ENCODE results near the gene ZBTB3. TPM values are rescaled to one million over a fixed set of nuclear protein-coding genes. Genes with fewer than 3 reads are reported as not detected.
A peak's percentile ranks its signal among the peaks of the same experiment; 100 is the strongest.
"Not testable (repeated sequence)": the region's sequence is repeated elsewhere in the genome, so short reads cannot be mapped to it uniquely, and the experiment has no call there.

ZBTB3 gene
- total RNA-seq, 2 donors from 2014 or later = 12.2 to 12.4 TPM

GRCh38 chr11:62778441-62778840, 24.5 kb upstream of the ZBTB3 start:
- Mint-ChIP-seq H3K4me3 (no peak overlapping the region), H3K4me1 (ENCODE audit: low read depth) (peaks cover 11% of the 10 kb centered on the region), H3K27ac (no peak overlapping the region), H3K36me3 (ENCODE audit: insufficient read depth in 2 of 2) (peaks cover 0 to 14% of the 10 kb centered on the region in 2 donors), H3K27me3 (ENCODE audit: low read depth) (no peaks in the 10 kb centered on the region), H3K9me3 (no peaks in the 10 kb centered on the region)
- DNase-seq (no peak), ATAC-seq (replicated peaks in 1 of 2) (peak; percentile 10 to 35)

DNA sequence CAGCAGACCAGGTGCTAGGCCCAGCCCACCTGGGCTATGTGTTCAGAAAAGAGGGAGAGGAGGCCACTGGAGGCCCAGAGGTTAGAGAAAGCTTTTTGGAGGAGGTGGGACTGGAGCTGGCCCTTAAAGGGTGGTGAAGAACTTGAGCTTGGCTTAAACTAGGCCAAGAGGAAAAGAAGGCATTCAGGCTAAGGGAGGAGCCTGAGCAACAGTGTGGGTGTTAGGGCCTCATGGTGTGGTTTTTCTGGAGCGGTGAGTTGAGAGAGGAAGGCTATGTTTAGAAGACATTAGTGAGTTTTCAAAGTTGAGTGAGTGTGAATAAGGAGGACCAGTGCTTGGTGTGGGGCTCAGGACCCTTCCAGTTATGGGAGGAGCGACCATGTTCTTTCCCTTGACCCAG, 23.4 kb upstream of the ZBTB3 start:
- H3K36me3 Mint-ChIP-seq (ENCODE audit: insufficient read depth in 2 of 2) = peaks cover 0 to 8% of the 10 kb centered on the region in 2 donors
- peak; percentile 50 to 61 for ATAC-seq (replicated peaks in 1 of 2)
- H3K4me3 Mint-ChIP-seq = peak overlapping the region in 1 of 2 donors; percentile 4
- peaks cover 13% of the 10 kb centered on the region for H3K4me1 Mint-ChIP-seq (ENCODE audit: low read depth)
- H3K9me3 Mint-ChIP-seq = no peaks in the 10 kb centered on the region
- no peaks in the 10 kb centered on the region for H3K27me3 Mint-ChIP-seq (ENCODE audit: low read depth)
- H3K27ac Mint-ChIP-seq = peak overlapping the region; percentile 25
- no peak for DNase-seq

DNA sequence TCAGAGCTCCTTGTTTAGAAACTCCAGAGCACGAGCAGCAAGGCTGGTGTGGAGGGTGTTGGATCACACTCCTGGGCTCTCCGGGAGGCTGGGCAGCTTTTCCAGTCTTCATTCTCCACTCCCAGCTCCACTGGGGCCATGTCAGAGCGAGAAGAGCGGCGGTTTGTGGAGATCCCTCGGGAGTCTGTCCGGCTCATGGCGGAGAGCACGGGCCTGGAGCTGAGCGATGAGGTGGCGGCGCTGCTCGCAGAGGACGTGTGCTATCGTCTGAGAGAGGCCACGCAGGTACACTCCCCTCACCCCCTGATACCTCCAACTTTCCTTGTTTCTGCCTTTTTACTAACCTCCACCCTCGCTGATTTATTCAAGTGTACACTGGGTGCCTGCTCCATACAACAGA, 21.7 kb upstream of the ZBTB3 start:
- Mint-ChIP-seq H3K27me3 (ENCODE audit: low read depth) (no peaks in the 10 kb centered on the region), H3K36me3 (ENCODE audit: insufficient read depth in 2 of 2) (peaks cover 0 to 8% of the 10 kb centered on the region in 2 donors), H3K9me3 (no peaks in the 10 kb centered on the region), H3K4me3 (no peak overlapping the region), H3K27ac (no peak overlapping the region), H3K4me1 (ENCODE audit: low read depth) (peaks cover 28% of the 10 kb centered on the region)
- DNase-seq (no peak), ATAC-seq (replicated peaks in 1 of 2) (no peak)

DNA sequence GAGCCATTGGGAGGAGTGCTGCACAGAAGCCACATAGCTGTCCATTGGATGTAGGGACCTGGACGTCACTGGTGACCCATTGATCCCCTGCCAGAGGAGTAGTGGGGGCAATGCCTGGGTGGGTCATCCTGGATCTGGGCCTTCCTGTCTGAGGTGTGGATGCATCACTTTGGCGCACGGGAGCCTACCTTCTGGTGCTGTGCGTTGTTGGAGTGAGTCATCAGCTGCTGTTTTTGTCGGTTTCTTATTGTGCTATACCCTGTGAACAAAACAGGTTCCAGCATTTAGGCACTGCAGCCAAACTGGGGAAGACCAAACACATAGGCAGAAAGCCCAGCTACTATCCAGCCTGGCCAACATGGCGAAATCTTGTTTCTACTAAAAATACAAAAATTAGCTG, 20.4 kb upstream of the ZBTB3 start:
- DNase-seq = no peak
- no peaks in the 10 kb centered on the region for H3K9me3 Mint-ChIP-seq
- no peak for ATAC-seq (replicated peaks in 1 of 2)
- no peaks in the 10 kb centered on the region for H3K27me3 Mint-ChIP-seq (ENCODE audit: low read depth)
- no peak overlapping the region for H3K27ac Mint-ChIP-seq
- peaks cover 40% of the 10 kb centered on the region for H3K4me1 Mint-ChIP-seq (ENCODE audit: low read depth)
- no peak overlapping the region for H3K4me3 Mint-ChIP-seq
- H3K36me3 Mint-ChIP-seq (ENCODE audit: insufficient read depth in 2 of 2) = peaks cover 0 to 9% of the 10 kb centered on the region in 2 donors

- Mint-ChIP-seq H3K4me1 (ENCODE audit: low read depth) (peaks cover 34% of the 10 kb centered on the region), H3K9me3 (no peaks in the 10 kb centered on the region), H3K27ac (peak within 1 kb of the TSS; percentile 92), H3K27me3 (ENCODE audit: low read depth) (no peaks in the 10 kb centered on the region), H3K36me3 (ENCODE audit: insufficient read depth in 2 of 2) (peaks cover 0 to 7% of the 10 kb centered on the region in 2 donors), H3K4me3 (peak within 1 kb of the TSS; percentile 85 to 92)
- DNase-seq = peak; percentile 94
- peak; percentile 89 to 91 for ATAC-seq (replicated peaks in 1 of 2)
Observed at GRCh38 chr11:62771144-62772021, 17.4 kb upstream of the ZBTB3 start, which contains the start of gene TAF6L. TAF6L (plus strand) TSS chr11:62771396; CDS start chr11:62775784, 4,388 bp downstream.

DNA sequence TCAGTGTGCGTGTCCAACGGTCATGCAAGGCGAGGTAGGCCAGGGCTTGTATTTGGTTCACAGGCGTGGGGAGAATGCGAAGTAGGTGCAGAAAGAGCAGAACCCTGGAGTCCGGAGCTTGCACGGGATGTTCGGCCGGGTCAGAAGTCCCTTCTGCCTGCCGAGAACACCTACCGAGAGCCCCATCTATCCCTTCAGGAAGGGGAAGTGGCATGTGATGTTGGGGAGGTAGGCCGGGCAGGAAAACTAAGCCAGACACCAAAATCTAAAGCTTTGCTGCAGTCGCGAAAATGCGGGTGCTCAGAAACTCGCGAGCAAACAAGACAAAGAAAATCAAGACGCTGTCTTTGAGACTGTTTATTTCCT, 16.8 kb upstream of the ZBTB3 start:
- no peak for ATAC-seq (replicated peaks in 1 of 2)
- no peak for DNase-seq
- H3K4me3 Mint-ChIP-seq = peak overlapping the region; percentile 85 to 92
- H3K4me1 Mint-ChIP-seq (ENCODE audit: low read depth) = peaks cover 34% of the 10 kb centered on the region
- H3K27ac Mint-ChIP-seq = peak overlapping the region; percentile 92
- peaks cover 0 to 11% of the 10 kb centered on the region in 2 donors for H3K36me3 Mint-ChIP-seq (ENCODE audit: insufficient read depth in 2 of 2)
- H3K9me3 Mint-ChIP-seq = no peaks in the 10 kb centered on the region
- no peaks in the 10 kb centered on the region for H3K27me3 Mint-ChIP-seq (ENCODE audit: low read depth)

DNA sequence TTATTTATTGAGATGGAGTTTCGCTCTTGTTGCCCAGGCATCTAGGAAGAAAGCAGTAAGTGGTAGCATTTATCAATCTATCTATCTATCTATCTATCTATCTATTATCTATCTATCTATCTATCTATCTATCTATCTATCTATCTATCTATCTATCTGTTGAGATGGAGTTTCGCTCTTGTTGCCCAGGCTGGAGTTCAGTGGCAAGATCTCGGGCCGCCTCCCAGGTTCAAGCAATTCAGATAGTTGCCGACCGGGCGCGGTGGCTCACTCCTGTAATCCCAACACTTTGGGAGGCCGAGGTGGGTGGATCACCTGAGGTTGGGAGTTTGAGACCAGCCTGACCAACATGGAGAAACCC, 6.9 kb upstream of the ZBTB3 start:
- DNase-seq; H3K27ac Mint-ChIP-seq; H3K9me3 Mint-ChIP-seq; H3K36me3 Mint-ChIP-seq (ENCODE audit: insufficient read depth in 2 of 2); H3K27me3 Mint-ChIP-seq (ENCODE audit: low read depth): not testable (repeated sequence)
- peaks cover 31% of the 10 kb centered on the region for H3K4me1 Mint-ChIP-seq (ENCODE audit: low read depth)
- peak overlapping the region; percentile 89 to 94 for H3K4me3 Mint-ChIP-seq
- ATAC-seq (replicated peaks in 1 of 2) = peak; percentile 2 to 3

DNA sequence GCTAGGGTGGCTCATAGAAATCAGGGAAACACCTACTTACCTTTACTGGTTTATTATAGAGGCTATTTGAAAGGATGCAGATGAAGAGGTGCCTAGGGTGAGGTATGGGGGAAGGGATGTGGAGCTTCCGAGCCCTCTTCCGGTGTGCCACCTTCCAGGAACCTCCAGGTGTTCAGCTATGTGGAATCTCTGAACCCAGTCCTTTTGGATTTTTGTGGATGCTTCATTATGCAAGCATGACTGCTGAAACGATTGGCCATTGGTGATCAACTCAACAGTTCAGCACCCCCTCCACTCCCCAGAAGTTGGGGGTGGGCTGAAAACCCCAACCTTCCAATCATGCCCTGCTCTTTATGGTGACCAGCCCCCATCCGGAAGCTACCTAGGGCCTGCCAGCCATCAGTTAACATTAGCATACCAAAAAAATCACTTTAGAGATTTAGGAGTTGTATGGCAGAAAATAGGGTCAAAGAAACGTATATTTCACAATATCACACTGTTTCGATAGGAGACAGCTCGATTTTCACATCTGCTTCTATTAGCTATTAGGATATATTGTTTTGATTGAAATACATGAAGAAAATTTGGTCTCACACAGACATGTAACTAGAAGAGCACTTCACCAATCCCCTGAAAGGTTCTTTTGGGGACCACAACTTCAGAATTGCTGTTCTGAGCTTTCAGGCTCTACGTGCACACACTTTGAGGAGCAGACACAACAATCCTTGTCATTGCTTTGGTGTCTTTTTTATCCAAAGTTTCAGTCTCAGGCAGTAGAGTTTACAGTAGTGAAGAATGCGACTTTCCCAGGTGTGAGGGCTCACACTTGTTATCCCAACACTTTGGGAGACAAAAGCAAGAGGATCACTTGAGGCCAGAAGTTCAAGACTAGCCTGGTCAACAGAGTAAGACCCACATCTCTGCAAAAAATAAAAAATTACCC, 4.2 kb upstream of the ZBTB3 start:
- Mint-ChIP-seq H3K4me3 (no peak overlapping the region), H3K27ac (no peak overlapping the region)

DNA sequence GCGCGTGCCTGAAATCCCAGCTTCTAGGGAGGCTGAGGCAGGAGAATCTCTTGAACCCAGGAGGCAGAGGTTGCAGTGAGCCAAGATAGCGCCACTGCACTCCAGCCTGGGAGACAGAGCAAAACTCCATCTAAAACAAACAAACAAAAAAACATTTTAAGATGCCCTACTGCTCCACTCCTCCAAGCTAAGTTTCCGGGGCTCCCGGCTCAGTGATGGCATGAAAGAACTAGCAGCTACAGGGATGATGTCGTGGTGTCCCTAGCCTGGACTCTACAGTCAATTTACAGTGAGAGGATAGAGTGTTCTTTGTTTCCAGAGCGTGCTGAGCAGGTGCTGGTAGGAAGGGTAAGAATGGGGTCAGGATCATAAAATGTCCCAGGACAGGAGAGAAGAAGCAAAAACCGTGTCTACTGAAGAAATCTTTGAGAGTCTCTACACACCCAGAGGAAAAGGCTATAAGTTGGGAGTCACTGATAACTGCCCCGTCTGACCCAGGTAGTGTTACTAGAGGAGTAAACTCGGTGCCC, 1.2 kb upstream of the ZBTB3 start:
- no peaks in the 10 kb centered on the region for H3K27me3 Mint-ChIP-seq (ENCODE audit: low read depth)
- peaks cover 19% of the 10 kb centered on the region for H3K4me1 Mint-ChIP-seq (ENCODE audit: low read depth)
- H3K27ac Mint-ChIP-seq = no peak overlapping the region
- H3K9me3 Mint-ChIP-seq = no peaks in the 10 kb centered on the region
- ATAC-seq (replicated peaks in 1 of 2) (no peak), DNase-seq (no peak)
- peaks cover 0 to 2% of the 10 kb centered on the region in 2 donors for H3K36me3 Mint-ChIP-seq (ENCODE audit: insufficient read depth in 2 of 2)
- H3K4me3 Mint-ChIP-seq = peak overlapping the region; percentile 20 to 93

More for the DNA sequence above, 4.2 kb upstream of the ZBTB3 start:
- no peak for DNase-seq
- Mint-ChIP-seq H3K4me1 (ENCODE audit: low read depth) (peaks cover 35% of the 10 kb centered on the region), H3K36me3 (ENCODE audit: insufficient read depth in 2 of 2) (peaks cover 2 to 7% of the 10 kb centered on the region in 2 donors), H3K9me3 (no peaks in the 10 kb centered on the region), H3K27me3 (ENCODE audit: low read depth) (no peaks in the 10 kb centered on the region)
- ATAC-seq (replicated peaks in 1 of 2) = no peak

DNA sequence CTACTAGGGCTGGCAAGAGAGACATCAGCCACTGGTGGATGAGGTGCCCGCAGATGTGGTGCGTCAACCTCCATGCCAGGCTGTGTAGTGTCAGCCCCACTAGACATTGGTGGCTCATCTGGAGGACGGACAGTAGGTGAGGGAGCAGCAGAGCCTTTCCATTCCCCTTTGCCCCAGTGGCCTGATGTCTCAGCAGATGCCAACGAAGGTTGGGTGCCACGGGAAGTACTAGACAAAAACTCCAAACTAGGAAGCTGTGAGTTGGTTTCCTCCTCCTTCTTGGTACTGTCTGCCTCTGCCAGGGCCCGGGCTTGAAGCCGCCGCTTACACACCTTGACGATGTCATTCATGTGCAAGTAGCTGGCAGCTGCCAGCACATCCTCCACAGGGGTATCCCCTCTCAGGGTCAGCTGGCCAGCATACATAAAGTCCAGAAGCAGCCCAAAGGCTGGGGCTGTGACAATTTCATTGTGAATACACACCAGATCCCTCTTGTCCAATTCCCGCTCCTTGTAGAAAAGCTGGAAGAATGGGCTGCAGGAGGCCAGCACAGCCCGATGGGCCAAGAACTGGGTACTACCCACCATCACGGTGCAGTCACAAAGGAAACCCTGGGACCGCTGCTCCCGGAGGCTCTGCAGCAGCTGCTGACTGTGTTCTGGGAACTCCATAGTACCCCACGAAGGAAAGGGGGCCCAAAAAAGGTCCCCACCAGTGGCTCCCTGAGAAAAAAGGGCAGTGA, 795 bp downstream of the ZBTB3 start:
- Mint-ChIP-seq H3K36me3 (ENCODE audit: insufficient read depth in 2 of 2) (peaks cover 0 to 2% of the 10 kb centered on the region in 2 donors), H3K4me1 (ENCODE audit: low read depth) (peaks cover 32% of the 10 kb centered on the region)

DNA sequence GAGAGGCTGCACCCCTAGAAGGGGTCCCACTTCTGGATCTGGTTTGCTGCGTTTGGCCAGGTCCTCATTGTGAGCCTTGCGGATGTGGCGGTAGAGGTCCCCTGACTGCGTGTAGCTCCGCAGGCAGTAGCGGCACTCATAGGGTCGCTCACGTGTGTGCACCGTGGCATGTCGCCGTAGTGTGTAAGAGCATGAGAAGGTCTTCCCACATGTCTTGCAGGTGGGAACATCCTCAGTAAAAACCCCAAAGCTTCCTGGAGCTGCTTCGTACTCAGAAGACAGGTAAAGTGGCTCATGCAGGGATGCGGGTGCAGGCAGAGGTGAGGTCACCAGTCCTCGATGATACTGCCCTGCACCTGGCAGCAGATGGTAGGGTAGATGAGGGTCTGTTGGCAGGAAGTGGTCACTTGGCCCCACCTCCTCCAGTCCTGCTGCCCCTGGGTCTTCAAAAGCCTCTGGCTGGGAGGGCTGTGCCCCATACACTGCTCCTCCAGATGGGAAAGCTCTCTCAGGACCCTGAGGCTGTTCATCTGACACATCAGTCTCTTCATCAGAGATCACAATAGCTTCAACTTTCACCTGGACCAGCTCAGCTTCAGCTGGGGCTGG, 1.7 kb downstream of the ZBTB3 start:
- no peak for ATAC-seq (replicated peaks in 1 of 2)
- Mint-ChIP-seq H3K36me3 (ENCODE audit: insufficient read depth in 2 of 2) (peaks cover 0 to 2% of the 10 kb centered on the region in 2 donors), H3K9me3 (no peaks in the 10 kb centered on the region), H3K27me3 (ENCODE audit: low read depth) (no peaks in the 10 kb centered on the region), H3K4me1 (ENCODE audit: low read depth) (peaks cover 32% of the 10 kb centered on the region), H3K27ac (peak overlapping the region; percentile 44), H3K4me3 (peak overlapping the region; percentile 91 to 93)
- no peak for DNase-seq

More for the DNA sequence above, 795 bp downstream of the ZBTB3 start:
- Mint-ChIP-seq H3K4me3 (peak overlapping the region; percentile 91 to 93), H3K27me3 (ENCODE audit: low read depth) (no peaks in the 10 kb centered on the region), H3K9me3 (no peaks in the 10 kb centered on the region), H3K27ac (peak overlapping the region; percentile 89)
- ATAC-seq (replicated peaks in 1 of 2) (no peak), DNase-seq (no peak)

- H3K4me1 Mint-ChIP-seq (ENCODE audit: low read depth) = peaks cover 32% of the 10 kb centered on the region
- not testable (repeated sequence) for H3K36me3 Mint-ChIP-seq (ENCODE audit: insufficient read depth in 2 of 2); H3K9me3 Mint-ChIP-seq; H3K27me3 Mint-ChIP-seq (ENCODE audit: low read depth); DNase-seq; ATAC-seq (replicated peaks in 1 of 2); H3K4me3 Mint-ChIP-seq
- H3K27ac Mint-ChIP-seq = peak overlapping the region; percentile 63
Observed at GRCh38 chr11:62749931-62750330, 4.0 kb downstream of the ZBTB3 start.
